ENCODE data around the gene EXOC3.

Gene EXOC3

GRCh38 chr5:439636-440035, 3.3 kb upstream of the EXOC3 start:
- no peak for DNase-seq (ENCODE audit: low spot score)

- DNase-seq (ENCODE audit: low spot score), result no peak
These were observed 2.4 kb upstream of the EXOC3 start for GRCh38 chr5:440401-441201.

- DNase-seq (ENCODE audit: low spot score), result no peak
These were observed 1.0 kb upstream of the EXOC3 start for GRCh38 chr5:441996-442334.

DNA sequence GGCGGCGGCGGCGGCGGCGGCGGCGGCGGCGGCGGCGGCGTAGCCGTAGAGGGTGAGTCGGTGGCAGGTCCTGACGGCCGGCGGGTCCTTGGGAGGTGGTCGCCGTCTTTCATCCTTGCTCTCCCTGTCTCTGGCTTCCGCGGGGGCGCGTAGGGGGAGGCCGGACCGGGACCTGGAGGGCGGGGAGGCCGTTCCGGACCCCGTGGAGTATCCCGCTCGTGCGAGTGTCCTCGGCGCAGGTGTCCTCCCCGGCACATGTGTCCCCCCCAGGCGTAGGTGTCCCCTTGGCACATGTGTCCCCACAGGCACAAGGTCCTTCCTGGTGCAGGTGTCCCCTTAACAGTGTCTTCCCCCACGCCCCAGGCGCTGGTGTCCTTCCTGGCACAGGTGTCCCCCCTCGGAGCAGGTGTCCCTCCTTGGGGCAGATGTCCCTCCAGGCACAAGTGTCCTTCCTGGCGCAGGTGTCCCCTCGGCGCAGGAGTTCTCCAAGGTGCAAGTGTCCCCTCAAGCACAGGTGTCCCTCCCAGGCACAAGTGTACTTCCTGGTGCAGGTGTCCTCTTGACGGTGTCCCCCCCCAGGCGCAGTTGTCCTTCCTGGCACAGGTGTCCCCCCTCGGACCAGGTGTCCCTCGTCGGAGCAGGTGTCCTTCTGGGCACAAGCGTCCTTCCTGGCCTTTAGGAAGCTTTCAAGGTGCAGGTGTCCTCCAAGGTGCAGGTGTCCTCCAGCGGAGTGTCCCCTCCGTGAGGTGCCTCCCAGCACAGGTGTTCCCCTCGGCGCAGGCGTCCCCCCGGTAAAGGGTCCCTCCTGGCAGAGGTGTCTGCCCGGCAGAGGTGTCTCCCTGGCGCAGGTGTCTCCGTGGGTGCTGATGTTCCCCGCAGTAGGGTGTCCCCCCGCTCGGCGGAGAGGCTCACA, 519 bp downstream of the EXOC3 start:
- no peak for DNase-seq (ENCODE audit: low spot score)

- no peak for DNase-seq (ENCODE audit: low spot score)
These were observed 1.2 kb downstream of the EXOC3 start for GRCh38 chr5:444226-444625.

- no peak for DNase-seq (ENCODE audit: low spot score)
These were observed 2.6 kb downstream of the EXOC3 start for GRCh38 chr5:445591-445990.

GRCh38 chr5:446066-446882, 3.3 kb downstream of the EXOC3 start:
- DNase-seq (ENCODE audit: low spot score), result no peak

DNA sequence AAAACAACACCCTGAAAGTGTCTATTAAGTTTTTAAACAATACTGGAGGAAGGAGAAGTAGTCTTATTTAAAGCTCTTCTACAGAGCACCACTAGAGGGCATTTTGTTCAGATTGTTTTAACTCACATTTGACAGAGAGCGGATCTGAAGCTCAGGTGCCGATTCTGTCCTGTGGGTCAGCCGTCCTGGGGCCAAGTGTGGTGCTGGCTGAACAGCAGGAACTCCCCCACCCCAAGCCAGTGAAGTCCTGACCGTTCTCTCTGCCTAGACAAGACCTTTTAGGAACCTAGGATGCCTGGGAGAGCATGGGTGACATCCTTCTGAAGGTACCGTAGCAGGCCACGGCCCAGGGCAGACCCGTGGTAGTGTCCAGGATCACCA, 3.9 kb downstream of the EXOC3 start:
- no peak for DNase-seq (ENCODE audit: low spot score)

DNA sequence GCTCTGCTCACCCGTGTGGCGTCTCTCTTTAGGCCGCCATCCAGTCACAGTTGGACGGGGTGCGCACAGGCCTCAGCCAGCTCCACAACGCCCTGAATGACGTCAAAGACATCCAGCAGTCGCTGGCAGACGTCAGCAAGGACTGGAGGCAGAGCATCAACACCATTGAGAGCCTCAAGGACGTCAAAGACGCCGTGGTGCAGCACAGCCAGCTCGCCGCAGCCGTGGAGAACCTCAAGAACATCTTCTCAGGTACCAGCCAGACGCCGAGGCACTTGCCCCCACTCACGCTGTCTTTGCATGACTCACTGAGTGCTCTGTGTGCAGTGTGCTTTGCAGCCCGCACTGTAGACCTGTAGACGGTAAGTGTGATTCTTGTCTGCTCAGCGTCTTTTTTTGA, 4.5 kb downstream of the EXOC3 start:
- DNase-seq (ENCODE audit: low spot score), result no peak

GRCh38 chr5:448061-448765, 5.2 kb downstream of the EXOC3 start:
- DNase-seq (ENCODE audit: low spot score), result no peak

- DNase-seq (ENCODE audit: low spot score), result no peak
These were observed 5.8 kb downstream of the EXOC3 start for GRCh38 chr5:448766-449090.

DNA sequence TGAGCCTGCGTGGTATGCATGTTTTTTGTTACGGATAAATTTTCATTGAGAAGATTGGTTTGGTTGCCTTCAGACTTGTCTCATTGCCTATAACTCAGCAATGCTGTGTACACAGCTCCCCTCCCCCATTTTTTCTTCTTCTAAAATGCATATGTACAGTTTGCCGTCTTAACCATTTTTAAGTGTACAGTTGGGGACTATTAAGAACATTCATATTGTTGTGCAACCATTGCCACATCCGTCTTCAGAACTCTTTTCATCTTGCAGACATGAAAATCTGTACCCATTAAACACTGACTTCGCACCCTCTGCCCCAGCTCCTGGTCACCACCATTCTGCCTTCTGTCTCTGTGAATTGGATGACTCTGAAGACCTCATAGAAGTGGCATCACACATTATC, 6.2 kb downstream of the EXOC3 start:
- DNase-seq (ENCODE audit: low spot score), result no peak

DNA sequence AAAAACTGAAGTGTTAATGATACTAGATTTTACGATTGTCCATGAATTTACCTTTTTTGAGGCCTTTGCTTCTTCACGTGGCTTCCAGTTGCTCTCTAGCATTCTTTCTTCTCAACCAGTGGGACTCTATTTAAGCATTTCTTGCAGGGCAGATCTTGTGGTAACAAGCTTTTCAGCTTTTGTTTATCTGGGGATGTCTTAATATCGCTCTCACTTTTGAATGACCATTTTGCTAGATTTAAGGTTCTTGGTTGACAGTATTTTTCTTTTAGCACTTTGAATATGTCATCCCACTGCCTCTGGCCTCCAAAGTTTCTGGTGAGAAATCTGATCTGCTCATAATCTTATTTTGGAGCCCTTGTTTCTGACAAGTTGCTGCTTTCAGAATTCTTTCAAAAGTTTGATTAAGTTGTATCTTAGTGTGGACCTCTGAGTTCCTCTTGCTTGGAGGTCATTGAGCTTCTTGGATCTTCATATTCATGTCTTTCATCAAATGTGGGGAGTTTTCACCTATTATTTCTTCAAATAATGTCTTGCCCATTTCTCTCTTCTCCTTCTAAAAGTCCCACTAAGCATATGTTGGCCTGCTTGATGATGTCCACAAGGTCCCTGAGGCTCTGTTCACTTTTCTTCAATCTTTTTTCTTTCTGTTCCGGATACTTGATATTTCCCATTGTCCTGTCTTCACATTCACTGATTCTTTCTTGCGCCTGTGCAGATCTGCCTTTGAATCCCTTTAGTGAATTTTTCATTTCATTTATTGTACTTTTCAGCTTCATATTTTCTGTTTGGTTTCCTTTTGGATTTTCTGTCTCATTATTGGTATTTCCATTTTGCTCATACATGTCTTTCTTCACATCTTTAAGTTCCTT, 8.8 kb downstream of the EXOC3 start:
- DNase-seq (ENCODE audit: low spot score), result no peak

DNA sequence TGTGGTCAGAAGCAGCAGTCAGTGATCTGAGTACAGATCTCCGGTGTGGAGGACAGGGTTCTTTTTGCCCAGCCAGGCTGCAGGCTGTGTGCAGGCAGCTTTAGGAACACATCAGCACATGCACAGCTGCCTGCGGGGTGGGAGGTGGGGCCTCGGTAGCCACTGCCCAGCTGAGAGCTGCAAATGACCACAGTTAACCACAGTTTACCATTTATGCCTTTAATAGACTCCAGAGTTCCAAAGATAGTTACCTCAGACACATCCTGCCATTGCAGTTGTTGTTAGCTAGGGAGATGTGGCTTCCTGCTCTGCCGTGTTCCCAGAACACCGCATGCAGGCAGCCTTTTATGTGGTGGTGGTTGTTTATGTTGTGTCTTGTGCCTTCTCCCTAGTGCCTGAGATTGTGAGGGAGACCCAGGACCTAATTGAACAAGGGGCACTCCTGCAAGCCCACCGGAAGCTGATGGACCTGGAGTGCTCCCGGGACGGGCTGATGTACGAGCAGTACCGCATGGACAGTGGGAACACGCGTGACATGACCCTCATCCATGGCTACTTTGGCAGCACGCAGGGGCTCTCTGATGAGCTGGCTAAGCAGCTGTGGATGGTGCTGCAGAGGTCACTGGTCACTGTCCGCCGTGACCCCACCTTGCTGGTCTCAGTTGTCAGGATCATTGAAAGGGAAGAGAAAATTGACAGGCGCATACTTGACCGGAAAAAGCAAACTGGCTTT, 10.2 kb downstream of the EXOC3 start:
- no peak for DNase-seq (ENCODE audit: low spot score)

DNA sequence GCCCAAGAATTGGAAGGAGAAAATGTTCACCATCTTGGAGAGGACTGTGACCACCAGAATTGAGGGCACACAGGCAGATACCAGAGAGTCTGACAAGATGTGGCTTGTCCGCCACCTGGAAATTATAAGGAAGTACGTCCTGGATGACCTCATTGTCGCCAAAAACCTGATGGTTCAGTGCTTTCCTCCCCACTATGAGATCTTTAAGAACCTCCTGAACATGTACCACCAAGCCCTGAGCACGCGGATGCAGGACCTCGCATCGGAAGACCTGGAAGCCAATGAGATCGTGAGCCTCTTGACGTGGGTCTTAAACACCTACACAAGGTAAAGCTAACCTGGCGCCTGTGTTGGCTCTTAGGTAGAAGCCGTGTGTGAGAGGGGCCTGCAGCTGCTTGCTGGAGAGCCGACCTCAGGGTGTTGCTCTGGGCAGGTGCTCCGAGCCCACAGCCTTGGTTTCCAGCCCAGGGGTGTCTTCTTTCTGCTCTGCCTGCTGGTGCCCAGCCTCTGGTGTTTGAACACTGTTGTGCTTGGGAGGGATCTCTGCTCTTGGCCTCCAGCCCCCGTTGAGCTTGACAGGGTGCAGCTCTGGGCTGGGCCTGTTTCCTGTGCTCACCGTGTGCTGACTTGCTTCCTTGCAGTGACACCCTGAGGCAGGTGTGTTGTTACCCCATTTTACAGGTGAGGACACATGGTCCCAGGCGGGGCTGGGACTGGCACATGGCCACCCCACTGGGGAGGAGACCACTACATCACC, 10.9 kb downstream of the EXOC3 start:
- DNase-seq (ENCODE audit: low spot score), result no peak

DNA sequence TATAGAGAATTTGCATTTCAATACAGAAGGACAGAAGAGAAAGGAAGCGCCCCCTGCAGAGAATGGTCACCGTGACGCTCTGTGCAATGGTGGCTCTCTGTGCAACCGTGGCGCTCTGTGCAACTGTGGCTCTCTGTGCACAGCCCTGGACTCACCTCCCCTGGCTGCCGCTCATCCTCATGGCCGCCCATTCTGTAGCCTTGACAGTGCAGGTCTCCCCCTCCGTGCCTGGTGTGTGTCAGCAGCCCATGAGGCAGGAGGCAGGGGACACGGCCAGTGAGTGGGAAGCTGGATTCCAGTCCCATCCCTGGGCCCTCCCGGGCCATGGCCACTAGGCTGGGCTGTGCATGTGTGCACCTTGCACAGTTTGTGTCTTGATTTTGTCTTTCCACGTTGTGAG, 12.0 kb downstream of the EXOC3 start:
- no peak for DNase-seq (ENCODE audit: low spot score)

DNA sequence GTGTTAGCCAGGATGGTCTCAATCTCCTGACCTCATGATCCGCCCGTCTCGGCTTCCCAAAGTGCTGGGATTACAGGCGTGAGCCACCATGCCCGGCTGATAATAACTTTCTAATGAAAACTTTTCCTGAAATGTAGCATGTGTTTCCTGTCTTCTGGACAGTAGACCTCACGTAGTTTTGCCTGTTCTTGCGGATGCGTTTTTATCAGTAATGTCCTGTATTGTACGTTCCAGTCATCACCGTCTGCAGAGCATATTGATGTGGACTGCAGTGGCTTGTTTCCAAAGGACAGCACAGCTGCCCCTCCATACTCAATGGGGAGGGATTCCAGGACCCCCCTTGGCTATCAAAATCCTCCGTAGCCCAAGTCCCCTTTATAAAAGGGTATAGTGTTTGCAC, 12.8 kb downstream of the EXOC3 start:
- no peak for DNase-seq (ENCODE audit: low spot score)

GRCh38 chr5:456351-457194, 13.6 kb downstream of the EXOC3 start:
- DNase-seq (ENCODE audit: low spot score), result no peak

Measured in ecto neural progenitor cell (in vitro differentiated cells).